ENCODE data around the gene PHLDB2.

The PHLDB2 gene

GRCh38 chr3:111829023-111829422, 30.0 kb upstream of the PHLDB2 start:
- no peak for DNase-seq
- no peak for TF ChIP-seq GATA1 (IDR thresholded peaks at IDR 0.05; ENCODE audit: low read depth, low read length)
- no peak for TF ChIP-seq POLR2A (IDR thresholded peaks at IDR 0.05; ENCODE audit: low read length)

DNA sequence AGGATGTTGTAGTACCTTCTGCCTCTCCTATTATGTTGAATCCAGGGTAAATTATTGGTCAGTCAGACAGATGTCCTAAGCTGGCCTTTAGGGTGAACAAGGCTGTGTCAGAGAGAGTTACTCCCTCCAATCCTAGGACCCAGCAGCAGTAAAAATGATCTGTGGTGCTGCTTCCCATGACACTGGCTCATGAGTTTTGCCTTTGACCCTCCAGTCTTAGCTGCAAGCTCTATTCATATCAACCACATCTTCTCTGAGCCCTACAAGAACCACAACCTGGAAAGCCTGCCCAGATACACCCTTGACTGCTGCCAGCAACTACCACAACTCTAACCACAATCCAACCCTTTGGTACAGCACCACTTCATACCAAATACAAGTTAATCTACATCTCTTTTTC, 27.2 kb upstream of the PHLDB2 start:
- DNase-seq: peak in 1 of 2 experiments; percentile 2

DNA sequence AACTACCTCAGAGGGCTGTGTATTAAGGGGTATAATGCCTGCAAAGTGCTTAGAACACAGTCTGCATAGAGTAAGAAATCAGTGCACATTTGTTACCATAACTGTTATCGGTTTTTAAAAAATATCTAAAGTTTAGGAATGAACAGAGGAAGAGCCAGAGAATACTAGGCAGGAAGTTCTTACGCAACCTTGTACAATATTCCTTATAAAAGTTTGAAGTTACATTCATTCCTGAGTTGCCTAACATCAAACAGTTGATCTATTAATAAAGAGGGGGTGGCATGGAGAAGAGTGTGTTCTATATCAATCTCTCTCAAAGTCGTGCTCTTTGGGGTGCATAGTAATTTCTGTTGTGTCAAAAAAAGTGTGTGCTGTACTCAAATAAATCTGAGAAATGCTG, 22.0 kb upstream of the PHLDB2 start:
- no peak for TF ChIP-seq GATA1 (IDR thresholded peaks at IDR 0.05; ENCODE audit: low read depth, low read length)
- TF ChIP-seq POLR2A (IDR thresholded peaks at IDR 0.05; ENCODE audit: low read length): no peak
- DNase-seq: no peak

More for the DNA sequence above, 27.2 kb upstream of the PHLDB2 start:
- no peak for TF ChIP-seq POLR2A (IDR thresholded peaks at IDR 0.05; ENCODE audit: low read length)

DNA sequence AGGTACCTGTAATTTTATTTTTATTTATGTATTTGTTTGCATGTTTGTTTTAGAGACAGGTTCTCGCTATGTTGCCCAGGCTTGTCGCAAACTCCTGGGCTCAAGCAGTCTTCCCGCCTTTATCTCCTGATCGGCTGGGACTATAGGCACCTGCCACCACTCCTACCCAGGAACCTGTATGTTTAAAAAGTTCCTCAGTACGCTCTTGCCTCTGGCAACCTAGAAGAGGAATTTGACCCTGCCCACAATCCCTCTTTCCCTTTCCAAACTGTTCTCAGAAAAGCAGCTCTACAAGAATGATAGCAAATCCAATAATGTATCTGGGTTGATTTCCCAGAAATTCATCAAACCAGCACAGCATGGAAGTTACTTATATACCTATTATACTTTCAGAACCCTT, 20.9 kb upstream of the PHLDB2 start:
- DNase-seq: no peak
- TF ChIP-seq GATA1 (IDR thresholded peaks at IDR 0.05; ENCODE audit: low read depth, low read length) (no peak), POLR2A (IDR thresholded peaks at IDR 0.05; ENCODE audit: low read length) (no peak)

DNA sequence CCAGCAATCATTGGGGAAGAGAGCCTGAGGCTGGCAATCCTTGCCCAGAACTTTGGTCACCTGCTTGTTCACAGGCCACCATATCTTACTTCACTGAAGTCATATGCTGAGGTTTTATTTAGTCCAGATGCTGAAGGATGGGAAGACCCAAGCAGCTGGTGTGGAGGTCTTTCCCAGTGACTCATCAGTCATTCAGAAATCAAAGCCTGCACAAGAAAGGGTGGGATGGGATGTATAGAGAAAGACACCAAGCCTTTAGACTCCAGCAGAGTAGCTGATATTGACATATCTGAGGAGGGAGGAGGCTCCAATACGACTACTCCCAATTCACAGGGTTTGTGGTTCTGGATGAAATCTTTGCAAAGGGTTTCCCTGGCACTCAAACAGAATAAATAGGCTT, 13.0 kb upstream of the PHLDB2 start:
- no peak for TF ChIP-seq POLR2A (IDR thresholded peaks at IDR 0.05; ENCODE audit: low read length)
- no peak for TF ChIP-seq GATA1 (IDR thresholded peaks at IDR 0.05; ENCODE audit: low read depth, low read length)
- DNase-seq: no peak

DNA sequence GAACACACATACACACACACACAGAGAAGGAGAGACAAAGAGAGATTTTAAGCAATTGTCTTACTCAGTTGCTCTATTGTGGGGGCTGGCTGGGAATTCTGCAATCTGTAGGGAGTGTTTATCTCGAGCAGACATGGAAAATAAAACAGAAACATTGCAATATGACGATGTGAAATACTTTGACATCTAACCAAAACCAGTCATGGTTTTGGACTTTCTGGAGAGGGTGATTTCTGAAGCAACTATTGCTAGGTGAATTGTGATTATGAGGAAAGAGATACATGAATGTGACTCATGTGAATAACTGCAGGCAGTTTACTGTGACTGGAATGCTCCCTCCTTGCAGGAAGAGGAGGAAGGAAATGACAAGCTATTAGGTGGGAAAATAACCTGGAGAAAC, 12.3 kb upstream of the PHLDB2 start:
- DNase-seq: no peak
- no peak for TF ChIP-seq POLR2A (IDR thresholded peaks at IDR 0.05; ENCODE audit: low read length)
- TF ChIP-seq GATA1 (IDR thresholded peaks at IDR 0.05; ENCODE audit: low read depth, low read length): no peak

GRCh38 chr3:111848283-111848682, 10.8 kb upstream of the PHLDB2 start:
- no peak for DNase-seq
- TF ChIP-seq POLR2A (IDR thresholded peaks at IDR 0.05; ENCODE audit: low read length) (no peak), GATA1 (IDR thresholded peaks at IDR 0.05; ENCODE audit: low read depth, low read length) (no peak)

DNA sequence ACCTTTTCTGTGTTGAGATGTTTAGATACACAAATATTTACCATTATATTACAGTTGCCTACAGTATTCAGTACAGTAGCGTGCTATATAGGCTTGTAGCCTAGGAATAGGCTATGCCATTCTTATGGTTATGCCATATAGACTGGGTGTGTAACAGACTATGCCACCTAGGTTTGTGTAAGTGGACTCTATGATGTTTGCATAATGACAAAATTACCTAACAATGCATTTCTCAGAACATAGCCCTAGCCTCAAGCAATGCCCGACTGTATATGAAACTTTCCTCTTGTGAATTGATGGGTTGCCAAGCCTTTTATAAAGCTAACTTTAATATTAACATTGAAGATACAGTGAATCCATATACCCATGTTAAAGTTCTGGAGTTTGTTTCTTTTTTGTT, 10.3 kb upstream of the PHLDB2 start:
- DNase-seq: no peak
- TF ChIP-seq GATA1 (IDR thresholded peaks at IDR 0.05; ENCODE audit: low read depth, low read length): no peak
- no peak for TF ChIP-seq POLR2A (IDR thresholded peaks at IDR 0.05; ENCODE audit: low read length)

DNA sequence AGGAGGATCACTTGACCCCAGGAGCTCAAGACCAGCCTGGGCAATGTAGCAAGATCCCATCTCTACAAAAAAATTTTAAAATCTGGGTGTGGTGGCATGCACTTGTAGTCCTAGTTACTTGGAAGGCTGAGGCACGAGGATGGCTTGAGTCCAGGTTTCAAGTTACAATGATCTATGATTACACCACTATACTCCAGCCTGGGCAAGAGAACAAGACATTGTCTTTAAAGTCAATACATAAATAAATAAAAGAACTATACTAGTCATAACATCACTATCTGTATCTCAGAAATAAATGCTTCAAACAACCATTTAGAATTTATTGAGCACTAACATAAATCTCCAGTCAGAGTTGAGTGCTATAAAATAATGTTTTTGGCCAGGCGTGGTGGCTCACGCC, 8.5 kb upstream of the PHLDB2 start:
- TF ChIP-seq GATA1 (IDR thresholded peaks at IDR 0.05; ENCODE audit: low read depth, low read length) (no peak), POLR2A (IDR thresholded peaks at IDR 0.05; ENCODE audit: low read length) (no peak)

GRCh38 chr3:111851511-111851954, 7.5 kb upstream of the PHLDB2 start:
- TF ChIP-seq POLR2A (IDR thresholded peaks at IDR 0.05; ENCODE audit: low read length): no peak
- TF ChIP-seq GATA1 (IDR thresholded peaks at IDR 0.05; ENCODE audit: low read depth, low read length): no peak
- DNase-seq: no peak

More for the DNA sequence above, 8.5 kb upstream of the PHLDB2 start:
- no peak for DNase-seq

GRCh38 chr3:111852540-111852939, 6.5 kb upstream of the PHLDB2 start:
- TF ChIP-seq POLR2A (IDR thresholded peaks at IDR 0.05; ENCODE audit: low read length): no peak
- TF ChIP-seq GATA1 (IDR thresholded peaks at IDR 0.05; ENCODE audit: low read depth, low read length): no peak
- peak in 1 of 2 experiments; percentile 48 for DNase-seq

- TF ChIP-seq POLR2A (IDR thresholded peaks at IDR 0.05; ENCODE audit: low read length): no peak
- TF ChIP-seq GATA1 (IDR thresholded peaks at IDR 0.05; ENCODE audit: low read depth, low read length): no peak
- DNase-seq: no peak
Observed at GRCh38 chr3:111853068-111853467, 6.0 kb upstream of the PHLDB2 start.

DNA sequence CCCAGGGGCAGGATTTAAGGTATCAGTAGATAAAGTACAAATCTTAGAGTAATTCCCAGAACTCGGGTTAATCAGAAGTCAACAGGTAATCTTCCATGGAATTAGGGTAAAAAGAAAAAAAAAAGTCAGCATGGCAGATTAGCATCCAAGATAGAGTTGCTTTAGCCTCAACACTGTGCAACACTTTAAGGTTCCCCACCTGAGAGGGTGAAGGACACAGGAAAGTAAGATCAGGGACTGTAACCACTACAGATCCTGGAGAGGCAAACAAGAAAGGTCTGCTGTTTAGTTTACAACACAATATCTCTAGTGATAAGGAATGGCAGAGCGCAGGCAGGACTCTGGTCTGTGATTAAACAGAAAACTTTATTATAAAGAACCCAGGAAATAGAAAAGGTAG, 4.1 kb upstream of the PHLDB2 start:
- no peak for TF ChIP-seq POLR2A (IDR thresholded peaks at IDR 0.05; ENCODE audit: low read length)
- TF ChIP-seq GATA1 (IDR thresholded peaks at IDR 0.05; ENCODE audit: low read depth, low read length): no peak
- DNase-seq: no peak

- no peak for DNase-seq
- no peak for TF ChIP-seq GATA1 (IDR thresholded peaks at IDR 0.05; ENCODE audit: low read depth, low read length)
Observed at GRCh38 chr3:111856501-111856900, 2.6 kb upstream of the PHLDB2 start.

- no peak for DNase-seq
- TF ChIP-seq GATA1 (IDR thresholded peaks at IDR 0.05; ENCODE audit: low read depth, low read length): no peak
- TF ChIP-seq POLR2A (IDR thresholded peaks at IDR 0.05; ENCODE audit: low read length): no peak
Observed at GRCh38 chr3:111857474-111857873, 1.6 kb upstream of the PHLDB2 start.

- TF ChIP-seq GATA1 (IDR thresholded peaks at IDR 0.05; ENCODE audit: low read depth, low read length): no peak
- TF ChIP-seq POLR2A (IDR thresholded peaks at IDR 0.05; ENCODE audit: low read length): no peak
- no peak for DNase-seq
Observed at GRCh38 chr3:111858642-111859041, 423 bp upstream of the PHLDB2 start.
